Measurements from ENCODE around the gene MTHFD1L. TPM values are rescaled to one million over a fixed set of nuclear protein-coding genes. Genes with fewer than 3 reads are reported as not detected.

Gene MTHFD1L
- total and polyA plus RNA-seq, 9 of the 15 experiments (the other 6 are each of a cell fraction or from before 2014, with no cell fraction given) = 20.9 to 128 (median 61.0) TPM

- TF ChIP-seq ZNF407 (IDR thresholded peaks at IDR 0.05; ENCODE audit: low read depth) (no peak), NFATC3 (IDR thresholded peaks at IDR 0.05) (no peak), NFIC (IDR thresholded peaks at IDR 0.05) (peak; percentile 39; the same call in 1 of the 2 replicates), ZBTB34 (CRISPR knock-in tag; IDR thresholded peaks at IDR 0.05) (no peak), FOXJ2 (tag; IDR thresholded peaks at IDR 0.05) (no peak), CHD1 (IDR thresholded peaks at IDR 0.05; ENCODE audit: low read length) (no peak), MXI1 (IDR thresholded peaks at IDR 0.05; ENCODE audit: low read depth, low read length) (no peak), ELF1 (tag; IDR thresholded peaks at IDR 0.05) (no peak), NFRKB (IDR thresholded peaks at IDR 0.05; ENCODE audit: low read depth) (no peak), EP300 (IDR thresholded peaks at IDR 0.05; ENCODE audit: low read length) (peak; percentile 37; the same call in 1 of the 2 replicates), EZH2 (IDR thresholded peaks at IDR 0.05; ENCODE audit: borderline replicate concordance, low read depth, low read length) (no peak), SMARCA4 (IDR thresholded peaks at IDR 0.05) (peak; percentile 70), TCF3 (CRISPR knock-in tag; IDR thresholded peaks at IDR 0.05) (peak; percentile 75), PML (IDR thresholded peaks at IDR 0.05; ENCODE audit: low read length) (no peak), DPF2 (IDR thresholded peaks at IDR 0.05) (peak; percentile 69; the same call in 1 of the 2 replicates), NCOR1 (IDR thresholded peaks at IDR 0.05) (peak; percentile 41; the same call in 1 of the 2 replicates), POLR2AphosphoS5 (IDR thresholded peaks at IDR 0.05; ENCODE audit: control insufficient read depth, insufficient read depth, low read depth, low read length) (peak; percentile 55), NCOA4 (IDR thresholded peaks at IDR 0.05; ENCODE audit: partially characterized antibody) (no peak), HES1 (IDR thresholded peaks at IDR 0.05; ENCODE audit: low read depth) (no peak), ZFP36 (IDR thresholded peaks at IDR 0.05; ENCODE audit: low read depth, low read length, partially characterized antibody) (no peak), THAP7 (CRISPR knock-in tag; IDR thresholded peaks at IDR 0.05) (no peak)
Observed at GRCh38 chr6:150844371-150844770, 21.1 kb upstream of the MTHFD1L start (continued).

Data from K562 (cell line).